Dermis microvascular lymphatic vessel endothelial cell (primary cell): Measurements from ENCODE around the gene CXCR4. TPM values are rescaled to one million over a fixed set of nuclear protein-coding genes. Genes with fewer than 3 reads are reported as not detected.
A peak's percentile ranks its signal among the peaks of the same experiment; 100 is the strongest.

ENCODE experiments used
- DNase-seq, 2 donors: peaks; one replicate each; pipeline versions ENCODE4 v3.0.0 to v3.0.0-alpha.2; 2010; ENCODE audit warnings: low read depth in 2 of 2
- total RNA-seq: library from RNA; depleted of rRNA; stranded (reverse); fragments of >200 nt; gene quantifications from 2 replicates; pipeline ENCODE4 v1.2.1, GENCODE V29; 2014

CXCR4 gene
- 26.8 and 37.0 TPM in 2 replicates for total RNA-seq

DNA sequence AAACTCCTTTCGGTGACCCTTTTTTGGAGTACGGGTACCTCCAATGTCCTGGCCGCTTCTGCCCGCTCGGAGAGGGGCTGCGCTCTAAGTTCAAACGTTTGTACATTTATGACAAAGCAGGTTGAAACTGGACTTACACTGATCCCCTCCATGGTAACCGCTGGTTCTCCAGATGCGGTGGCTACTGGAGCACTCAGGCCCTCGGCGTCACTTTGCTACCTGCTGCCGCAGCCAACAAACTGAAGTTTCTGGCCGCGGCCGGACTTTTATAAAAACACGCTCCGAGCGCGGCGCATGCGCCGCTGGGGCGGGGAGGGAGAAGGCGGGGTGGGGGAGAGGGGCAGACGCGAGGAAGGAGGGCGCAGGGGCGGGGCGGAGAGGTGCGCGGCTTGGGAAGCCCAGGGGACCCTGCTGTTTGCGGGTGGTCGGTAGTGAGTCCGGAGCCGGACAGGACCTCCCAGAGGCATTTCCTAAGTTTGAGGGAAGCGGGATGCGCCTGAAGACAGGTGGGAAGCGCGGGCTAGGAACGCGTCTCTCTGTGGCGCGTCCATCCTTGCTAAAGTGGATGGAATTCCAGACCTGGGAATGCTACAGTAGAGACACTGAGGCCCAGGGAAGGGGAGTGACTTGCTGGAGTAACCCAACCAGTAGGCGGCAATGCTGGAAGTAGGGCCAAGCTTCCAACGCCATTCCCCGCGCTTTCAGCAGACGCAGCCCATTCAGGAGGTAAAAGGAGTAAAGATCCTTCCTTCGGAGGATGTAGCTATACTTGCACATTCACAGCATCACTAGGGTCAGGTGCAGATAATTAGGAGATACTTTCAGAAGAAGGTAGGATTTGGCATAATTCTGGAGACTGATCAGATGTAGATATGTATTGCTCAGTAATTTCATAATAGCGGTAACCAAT lies at the start of gene CXCR4:
CXCR4 (minus strand) TSS at position 241 of the 910 bp plus-strand sequence; CDS start at position 152, 89 bp downstream.
- peak; percentile 18 to 69 for DNase-seq

DNA sequence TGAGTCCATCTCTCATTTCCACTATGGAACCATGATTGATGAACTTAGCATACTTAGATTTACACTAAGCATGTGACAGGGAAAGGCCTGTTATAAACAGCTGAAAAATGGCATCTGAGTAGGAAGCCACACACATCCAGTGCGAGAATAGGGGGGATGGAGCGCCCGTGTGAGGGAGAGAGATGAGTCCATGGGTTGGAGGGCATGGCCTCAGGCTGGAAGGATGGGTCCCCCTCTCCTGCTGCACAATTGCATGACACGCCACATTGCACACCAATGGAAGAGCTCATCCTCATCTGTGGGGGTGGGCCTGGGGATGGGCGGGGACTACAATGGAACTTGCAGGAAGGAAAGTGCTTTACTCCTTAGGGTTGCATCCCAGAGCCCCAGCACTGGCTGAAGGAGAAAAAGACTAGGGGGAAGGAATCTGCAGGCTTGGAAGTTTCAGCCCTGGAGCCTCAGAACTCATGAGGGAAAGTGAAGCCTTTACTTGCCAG lies 46.4 kb upstream of the CXCR4 start:
- DNase-seq, result no peak

DNA sequence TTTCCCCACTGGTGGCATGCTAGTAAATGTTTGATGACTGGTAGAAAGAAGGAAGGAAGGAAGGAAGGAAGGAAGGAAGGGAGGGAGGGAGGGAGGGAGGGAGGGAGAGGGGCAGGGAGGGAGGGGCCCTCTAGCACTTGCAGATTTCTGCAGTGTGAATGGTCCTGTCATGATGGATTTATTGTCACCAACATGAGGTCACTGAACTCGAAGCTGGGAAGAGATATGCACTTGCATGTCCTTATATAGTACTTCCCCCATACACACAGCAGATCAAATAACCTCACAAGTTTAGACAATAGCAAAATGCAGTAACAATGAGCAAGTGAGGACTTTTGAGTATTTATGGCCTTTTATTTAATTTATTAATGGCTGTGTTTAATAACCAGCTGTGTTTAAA lies 44.5 kb upstream of the CXCR4 start:
- DNase-seq, result no peak

DNA sequence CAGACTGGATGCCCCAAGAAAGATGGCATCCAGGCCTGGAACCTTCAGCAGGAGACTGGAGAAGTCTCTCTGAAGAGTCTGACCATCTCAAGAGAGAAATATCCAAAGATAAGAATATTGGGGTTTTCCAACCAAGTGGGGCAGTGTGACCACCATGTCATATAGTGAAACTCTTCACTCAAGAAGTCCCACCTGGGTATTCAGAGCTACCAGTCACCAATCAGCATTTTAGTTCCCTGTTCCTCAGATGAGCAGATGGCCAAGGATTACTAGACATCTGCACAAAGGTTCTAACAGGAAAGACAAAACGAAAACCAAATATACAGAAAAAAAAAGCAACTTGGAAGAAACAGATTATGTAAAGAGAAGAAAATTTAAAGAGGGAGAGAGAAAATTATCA lies 38.5 kb upstream of the CXCR4 start:
- no peak for DNase-seq

DNA sequence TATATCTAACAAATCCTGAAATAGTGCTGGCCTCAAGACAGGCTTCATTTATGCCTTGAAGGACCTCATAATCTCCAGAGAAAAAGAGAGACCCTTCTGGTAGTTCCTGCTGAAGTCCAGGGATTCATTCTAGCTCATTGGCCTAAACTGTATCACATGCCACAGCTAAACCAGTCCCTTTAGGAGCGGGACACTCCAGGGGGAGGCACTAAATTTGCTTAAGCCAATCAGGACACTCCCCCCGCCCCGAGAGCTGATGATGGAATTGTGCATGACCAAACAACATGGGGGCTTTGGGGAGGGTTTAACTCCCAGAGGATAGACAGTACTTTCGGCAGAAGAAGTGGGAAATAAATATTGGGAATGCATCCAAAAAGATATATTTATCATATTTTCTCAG lies 36.4 kb upstream of the CXCR4 start:
- no peak for DNase-seq

DNA sequence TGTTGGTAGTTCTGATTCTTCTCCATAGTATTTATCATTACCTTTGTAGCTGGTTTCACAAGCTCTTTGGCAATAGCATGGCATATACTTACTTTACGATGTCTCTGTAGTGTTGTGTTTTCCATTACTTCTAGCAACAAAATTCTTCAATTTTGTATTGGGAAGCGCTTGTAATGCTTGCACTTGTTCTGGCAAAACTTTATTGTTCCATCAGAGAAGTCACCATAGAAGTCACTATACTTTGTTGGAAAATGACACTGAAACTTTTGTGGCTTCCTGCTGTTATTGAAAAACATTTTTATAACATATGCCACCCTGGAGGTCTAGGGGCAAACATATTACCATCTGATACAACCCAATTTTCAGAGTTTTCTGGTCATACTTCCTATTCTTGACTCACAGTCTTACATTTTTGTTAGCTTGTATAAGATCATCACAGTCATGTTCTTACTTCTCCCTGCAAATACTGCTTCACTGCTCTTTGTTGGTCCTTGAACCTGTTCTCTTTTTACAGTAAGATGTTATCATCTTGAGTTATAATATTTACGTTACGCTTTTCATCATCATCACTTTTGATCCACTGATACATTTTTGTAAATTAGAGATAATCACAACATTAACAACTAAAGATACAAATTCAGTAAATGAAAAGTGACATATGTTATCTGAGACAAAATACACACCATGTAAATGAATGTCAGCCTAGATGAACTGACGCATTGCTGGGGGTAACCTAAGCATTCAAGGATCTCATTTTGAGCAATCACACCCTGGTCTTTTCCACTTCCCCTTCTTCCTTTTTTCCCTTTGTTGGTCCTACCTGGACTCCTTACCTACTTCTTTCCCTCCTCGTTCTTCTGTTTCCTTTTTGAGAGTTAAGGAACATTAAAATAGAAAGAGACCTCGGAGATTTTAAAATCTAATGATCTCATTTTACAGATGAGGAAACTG lies 33.3 kb upstream of the CXCR4 start:
- no peak for DNase-seq

DNA sequence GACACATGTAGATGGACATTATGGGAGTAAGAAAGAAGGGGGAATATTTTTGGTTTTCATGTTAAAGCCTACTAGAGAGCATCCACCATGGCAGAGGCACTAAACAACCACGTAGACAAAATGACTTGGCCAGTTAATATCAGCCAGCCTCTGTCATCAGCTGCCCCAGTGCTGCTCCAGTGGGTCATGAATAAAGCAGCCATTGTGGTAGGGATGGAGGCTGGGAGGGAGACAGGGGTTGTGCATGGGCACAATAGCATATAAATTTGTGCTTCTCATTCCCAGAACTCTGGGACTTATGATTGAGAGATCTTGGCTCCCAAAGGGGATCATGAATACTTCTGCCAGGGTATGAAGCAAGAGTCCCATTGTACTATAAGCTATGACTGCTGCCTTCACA lies 31.1 kb upstream of the CXCR4 start:
- DNase-seq, result no peak

DNA sequence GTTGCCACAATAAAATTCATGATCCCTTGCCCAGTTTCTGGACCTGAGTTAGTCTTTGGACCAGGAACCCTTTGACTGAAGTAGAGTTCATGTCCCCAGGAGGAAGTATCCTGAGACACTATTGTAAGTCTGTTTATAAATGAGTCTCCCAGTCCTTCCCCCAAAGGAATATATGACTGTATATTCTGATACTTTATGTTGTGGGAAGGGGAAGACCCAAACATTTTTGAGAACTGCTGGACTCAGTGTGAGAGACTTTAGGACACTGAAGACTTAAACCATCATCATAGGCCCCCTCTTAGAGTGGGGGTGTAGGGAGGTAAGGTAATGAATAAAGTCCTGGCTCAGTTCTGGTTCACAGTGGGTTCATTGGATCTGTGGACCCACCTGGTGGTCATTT lies 28.6 kb upstream of the CXCR4 start:
- no peak for DNase-seq

DNA sequence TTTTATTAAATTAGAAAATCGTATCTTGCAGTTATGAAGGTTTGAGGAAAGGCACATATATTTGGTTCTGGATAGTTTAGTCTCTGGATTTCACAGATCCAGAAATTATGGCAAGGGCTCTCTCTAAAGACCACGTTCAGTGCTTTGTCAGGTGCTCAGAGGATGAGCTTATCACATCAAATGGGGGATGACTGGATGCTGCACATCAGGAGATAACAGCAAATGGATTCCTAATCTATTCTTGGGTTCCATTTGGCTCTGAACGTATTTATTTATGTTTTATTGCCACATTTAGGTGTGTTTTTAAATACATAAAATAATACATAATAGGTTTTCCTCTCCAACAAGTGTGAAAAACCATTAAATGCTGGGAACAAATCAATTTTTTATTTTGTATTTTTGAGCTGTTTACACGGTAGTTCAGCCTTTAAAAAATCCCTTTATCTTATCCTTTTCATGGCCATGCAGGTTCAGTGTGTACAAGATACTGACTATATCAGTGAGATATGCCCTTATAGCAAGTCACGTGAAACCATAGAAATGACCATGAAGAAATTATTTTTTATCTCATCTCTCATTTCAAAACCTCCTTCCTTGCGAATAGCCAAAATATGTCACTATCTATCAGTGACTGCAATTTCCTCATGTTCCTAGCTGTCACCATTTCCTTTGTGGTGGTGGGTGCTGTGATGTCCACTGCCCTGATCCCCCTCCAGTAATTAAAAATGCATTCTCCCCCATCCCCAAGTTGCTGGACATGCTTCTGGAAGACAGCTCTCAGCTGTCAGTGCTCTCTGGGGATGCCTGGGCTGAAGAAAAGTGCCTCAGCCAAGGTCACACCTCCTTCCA lies 25.9 kb upstream of the CXCR4 start:
- no peak for DNase-seq

DNA sequence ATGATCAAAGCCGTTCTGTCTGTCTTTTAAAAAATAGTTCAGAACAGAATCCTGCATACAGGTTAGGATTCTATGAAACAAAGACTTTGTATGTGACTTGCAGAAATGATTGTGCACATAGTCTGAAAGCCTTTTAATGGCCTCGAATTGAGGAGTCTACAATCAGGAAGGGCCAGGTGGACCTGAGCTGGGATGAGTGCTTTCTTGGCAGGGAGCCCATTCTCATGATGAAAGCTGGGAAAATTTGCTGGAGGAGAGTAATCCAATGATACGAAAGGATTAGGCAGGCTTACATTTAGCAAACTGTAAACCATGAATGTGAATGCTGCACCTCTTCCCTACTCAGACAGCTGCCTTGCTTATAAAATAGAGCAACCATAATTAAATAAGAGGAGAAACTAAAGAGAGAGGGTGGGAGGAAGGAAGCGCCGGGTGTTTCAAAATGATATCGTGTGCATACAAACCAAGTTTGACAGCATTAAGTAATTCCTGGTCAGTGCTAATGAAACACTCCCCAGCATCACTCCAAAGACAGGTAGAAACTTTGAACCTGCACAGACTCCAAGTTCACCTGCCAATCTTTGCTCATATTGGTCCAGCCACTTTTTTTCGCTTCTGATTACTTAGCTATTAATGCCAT lies 23.7 kb upstream of the CXCR4 start:
- DNase-seq, result no peak

DNA sequence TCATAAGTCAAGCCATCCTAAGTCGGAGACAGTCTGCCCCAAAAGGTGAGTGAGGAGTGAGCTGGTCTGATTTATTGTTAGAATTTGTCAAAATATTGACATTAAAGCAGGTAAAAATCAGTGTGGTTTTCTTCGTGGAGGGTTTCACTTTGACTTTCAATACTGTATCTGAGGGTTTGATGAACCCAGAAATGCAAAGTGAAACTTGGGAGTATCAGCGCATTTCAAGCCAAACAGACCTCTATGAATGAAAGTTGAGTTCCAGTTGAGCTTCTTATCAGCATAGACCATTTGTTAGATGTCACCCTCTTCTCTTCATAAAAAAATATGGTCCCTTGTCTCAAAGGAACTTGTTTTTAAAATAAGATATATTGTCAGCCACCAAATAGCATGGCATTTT lies 21.7 kb upstream of the CXCR4 start:
- no peak for DNase-seq

DNA sequence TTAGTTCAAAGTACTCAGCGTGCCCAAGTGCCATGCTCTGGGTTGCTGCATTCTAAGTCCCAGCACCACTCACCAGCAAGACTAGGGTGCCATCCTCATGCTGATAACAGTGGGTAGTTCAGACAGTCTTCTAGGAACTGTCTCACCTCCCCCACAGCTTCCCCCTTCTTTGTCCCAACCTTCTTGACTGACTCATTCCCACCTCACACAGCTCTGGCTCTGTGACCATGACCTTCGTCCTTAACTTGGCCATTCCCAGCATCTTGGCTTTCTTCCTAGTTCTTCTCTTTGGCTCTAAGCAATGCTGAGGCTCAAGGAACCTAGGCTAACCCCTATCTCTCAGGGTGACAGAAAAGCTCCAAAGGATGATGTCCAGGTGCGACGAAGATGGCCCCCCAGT lies 20.0 kb upstream of the CXCR4 start:
- no peak for DNase-seq

DNA sequence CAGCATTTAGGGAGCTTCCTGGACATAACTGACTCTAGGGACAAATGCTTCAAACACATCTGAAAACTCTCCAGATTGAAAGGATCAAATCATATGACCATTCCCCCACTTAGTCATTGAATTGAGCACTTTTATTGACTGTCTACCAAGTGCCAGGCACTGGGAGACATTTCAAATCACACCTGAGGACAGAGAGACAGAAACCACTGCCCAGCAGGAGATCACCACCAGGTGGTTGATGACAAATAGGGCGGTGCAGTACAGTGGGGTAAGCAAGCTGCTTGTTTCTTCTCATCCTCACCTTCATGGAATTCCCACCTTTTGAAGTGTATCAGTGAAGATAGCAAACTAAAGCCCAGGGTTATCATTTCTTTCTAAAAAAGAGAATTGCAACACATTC lies 19.0 kb upstream of the CXCR4 start:
- no peak for DNase-seq

DNA sequence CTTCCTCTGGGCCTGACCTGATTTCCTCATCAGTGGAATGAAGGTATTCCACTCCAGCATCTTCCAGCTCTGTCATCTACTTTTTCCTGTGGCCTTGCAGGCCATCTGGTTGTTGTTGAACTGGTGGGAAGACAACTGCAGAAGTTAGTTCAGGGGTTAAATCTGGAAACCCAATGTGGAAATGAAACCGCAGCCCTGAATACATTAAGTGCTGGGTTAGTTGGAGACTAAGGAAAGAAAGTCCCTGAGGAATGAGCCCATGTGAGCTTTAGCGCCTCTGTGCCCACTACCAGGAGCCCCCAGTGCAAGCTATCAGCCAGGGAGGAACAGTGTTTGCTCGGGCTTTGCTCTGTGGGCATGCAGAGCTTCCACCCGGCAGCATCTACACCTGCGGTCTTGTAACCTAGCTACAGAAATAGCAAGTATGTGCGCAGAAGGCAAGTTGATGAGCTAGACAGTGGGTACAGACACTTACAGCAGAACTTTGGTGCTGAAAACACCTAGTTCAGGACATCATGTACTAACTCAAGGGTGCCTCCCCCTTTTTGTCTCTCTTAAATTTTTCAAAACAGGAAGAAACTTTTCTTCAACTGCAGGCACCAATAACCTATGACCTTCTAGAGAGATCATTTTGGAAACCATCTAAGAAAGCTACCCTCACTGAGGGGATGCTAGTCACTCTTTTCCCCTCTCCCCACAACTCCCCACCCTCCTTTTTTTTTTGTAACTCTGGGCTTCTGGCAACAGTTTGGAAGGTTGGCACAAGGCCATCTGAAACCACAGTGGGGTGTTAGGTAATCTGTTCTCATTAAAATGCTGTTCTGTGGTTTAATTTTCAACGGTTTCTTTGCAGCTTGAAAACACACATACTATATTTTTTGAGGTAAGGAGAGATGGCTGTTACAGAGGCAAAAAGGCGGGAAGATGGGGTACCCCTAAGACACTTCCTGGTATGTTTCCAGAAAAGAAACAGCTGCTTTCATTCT lies 18.3 kb upstream of the CXCR4 start:
- no peak for DNase-seq

DNA sequence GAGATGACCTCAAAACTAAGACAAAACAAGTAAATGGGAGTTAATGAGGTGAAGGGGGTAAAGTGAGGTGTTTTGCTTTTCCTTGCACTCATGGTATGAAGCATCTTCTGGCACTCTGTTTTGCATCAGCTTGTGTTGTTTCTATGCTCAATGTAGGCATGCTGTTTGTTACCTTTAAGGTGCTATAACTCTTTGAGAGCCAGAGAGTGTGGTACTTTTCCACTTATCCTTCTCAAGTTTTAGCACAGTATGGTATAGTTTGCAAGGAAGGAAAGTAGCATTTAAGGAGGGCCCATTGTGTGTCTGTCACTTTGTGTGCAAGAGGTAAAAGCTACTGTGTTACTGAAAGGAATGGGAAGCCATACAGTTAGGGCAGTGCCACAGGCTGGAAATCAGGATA lies 17.5 kb upstream of the CXCR4 start:
- DNase-seq, result no peak

DNA sequence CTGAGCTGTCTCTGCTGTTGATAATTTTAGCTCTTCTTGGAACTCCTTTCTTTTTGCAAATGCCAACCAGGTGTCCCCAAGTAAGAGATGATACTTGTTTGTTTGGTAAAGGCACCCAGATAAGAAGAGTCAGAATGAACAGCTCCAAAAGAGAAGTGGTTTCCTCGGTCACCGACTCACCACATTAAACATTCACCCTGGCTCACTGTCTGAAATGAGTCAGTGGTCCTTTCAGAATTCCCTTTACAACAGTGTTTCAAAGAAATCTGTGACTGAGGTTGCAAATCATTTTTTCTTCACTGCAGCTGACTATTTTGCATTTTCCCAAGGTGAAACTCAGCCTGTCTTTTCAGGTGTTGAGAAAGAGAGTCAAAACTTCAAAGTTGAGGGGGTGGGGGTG lies 16.2 kb upstream of the CXCR4 start:
- DNase-seq, result no peak

DNA sequence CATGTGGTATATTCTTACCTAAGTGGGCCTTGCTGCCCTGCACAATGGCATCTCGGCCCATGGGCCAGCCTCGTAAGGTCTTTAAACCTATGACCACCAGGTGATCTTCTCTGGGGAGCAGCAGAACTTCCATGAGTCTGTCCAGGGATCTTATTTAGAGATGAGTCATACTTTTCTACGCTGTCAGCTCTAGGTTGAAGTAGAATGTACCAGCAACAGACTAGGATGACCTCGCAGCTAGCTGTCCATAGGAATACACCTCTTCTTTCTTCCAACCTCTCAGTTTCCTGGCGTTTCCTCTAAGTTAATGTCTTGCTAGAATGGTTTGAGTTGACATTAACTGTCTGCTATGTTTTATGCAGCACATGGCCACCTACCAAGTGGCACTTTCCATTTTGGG lies 15.6 kb upstream of the CXCR4 start:
- DNase-seq, result no peak

DNA sequence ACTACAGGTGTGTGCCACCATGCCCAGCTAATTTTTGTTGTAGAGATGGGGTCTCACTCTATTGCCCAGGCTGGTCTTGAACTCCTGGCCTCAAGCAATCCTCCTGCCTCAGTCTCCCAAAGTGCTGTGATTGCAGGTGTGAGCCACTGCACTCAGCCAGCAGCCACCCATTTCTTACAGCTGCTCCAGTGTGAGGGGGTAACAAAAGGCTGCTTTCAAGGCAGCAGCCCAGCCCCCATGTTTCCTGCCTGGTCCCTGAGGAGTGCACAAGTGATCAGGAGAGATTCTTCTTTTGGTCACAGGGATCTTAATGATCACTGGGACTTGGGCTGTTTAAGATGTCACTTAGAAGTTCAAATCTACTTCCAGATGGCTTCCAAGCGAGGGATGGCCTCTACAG lies 15.2 kb upstream of the CXCR4 start:
- no peak for DNase-seq

DNA sequence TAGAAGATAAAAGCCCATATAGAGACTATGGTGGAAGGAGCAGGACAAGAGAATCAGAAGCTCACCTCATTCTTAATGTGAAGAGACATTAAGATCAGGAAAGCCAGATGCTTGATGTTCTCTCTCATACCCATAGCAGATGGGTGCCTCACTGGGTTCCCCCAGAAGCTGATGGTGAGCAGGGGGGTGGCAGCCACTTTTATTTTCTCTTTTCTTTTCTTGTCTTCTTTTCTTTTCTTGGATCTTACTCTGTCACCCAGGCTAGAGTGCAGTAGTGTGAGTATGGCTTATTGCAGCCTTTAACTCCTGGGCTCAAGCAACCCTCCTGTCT lies 14.8 kb upstream of the CXCR4 start:
- no peak for DNase-seq
